ENCODE measurements around the gene FOXP1.
"Not testable (repeated sequence)": the region's sequence is repeated elsewhere in the genome, so short reads cannot be mapped to it uniquely, and the experiment has no call there.

Gene FOXP1

GRCh38 chr3:71033681-71034220, 549.8 kb downstream of the FOXP1 start:
- no peak for DNase-seq (ENCODE audit: low spot score)

GRCh38 chr3:71031914-71032521, 551.5 kb downstream of the FOXP1 start:
- no peak for DNase-seq (ENCODE audit: low spot score)

- no peak for DNase-seq (ENCODE audit: low spot score)
Observed at GRCh38 chr3:71031181-71031580, 552.3 kb downstream of the FOXP1 start.

- DNase-seq (ENCODE audit: low spot score), result no peak
Observed at GRCh38 chr3:71030748-71031147, 552.8 kb downstream of the FOXP1 start.

- no peak for DNase-seq (ENCODE audit: low spot score)
Observed at GRCh38 chr3:71029770-71030169, 553.8 kb downstream of the FOXP1 start.

GRCh38 chr3:71028802-71029201, 554.7 kb downstream of the FOXP1 start:
- DNase-seq (ENCODE audit: low spot score), result no peak

GRCh38 chr3:71028184-71028583, 555.3 kb downstream of the FOXP1 start:
- DNase-seq (ENCODE audit: low spot score), result no peak

- no peak for DNase-seq (ENCODE audit: low spot score)
Observed at GRCh38 chr3:71026634-71027578, 556.6 kb downstream of the FOXP1 start.

GRCh38 chr3:71025516-71025915, 558.0 kb downstream of the FOXP1 start:
- no peak for DNase-seq (ENCODE audit: low spot score)

GRCh38 chr3:71025010-71025409, 558.5 kb downstream of the FOXP1 start:
- no peak for DNase-seq (ENCODE audit: low spot score)

GRCh38 chr3:71022551-71023335, 560.8 kb downstream of the FOXP1 start:
- peak; percentile 84 for DNase-seq (ENCODE audit: low spot score)

- peak; percentile 86 for DNase-seq (ENCODE audit: low spot score)
Observed at GRCh38 chr3:71018799-71019198, 564.7 kb downstream of the FOXP1 start.

- peak; percentile 43 for DNase-seq (ENCODE audit: low spot score)
Observed at GRCh38 chr3:71016178-71016845, 567.2 kb downstream of the FOXP1 start.

GRCh38 chr3:71014616-71015015, 568.9 kb downstream of the FOXP1 start:
- DNase-seq (ENCODE audit: low spot score), result not testable (repeated sequence)

GRCh38 chr3:71012971-71013370, 570.6 kb downstream of the FOXP1 start:
- DNase-seq (ENCODE audit: low spot score), result no peak

- DNase-seq (ENCODE audit: low spot score), result no peak
Observed at GRCh38 chr3:71011565-71012287, 571.8 kb downstream of the FOXP1 start.

- DNase-seq (ENCODE audit: low spot score), result no peak
Observed at GRCh38 chr3:71010726-71011455, 572.6 kb downstream of the FOXP1 start.

- no peak for DNase-seq (ENCODE audit: low spot score)
Observed at GRCh38 chr3:71008350-71008935, 575.1 kb downstream of the FOXP1 start.

GRCh38 chr3:71006810-71007785, 576.4 kb downstream of the FOXP1 start:
- DNase-seq (ENCODE audit: low spot score), result peak; percentile 71

Measured in globus pallidus (tissue), 1 donor.